Panc1 (cell line): Measurements from ENCODE around the gene TIE1.

Experiments used
- CTCF ChIP-seq: fragments of 450-650 bp; IDR thresholded peaks from 2 replicates; pipeline ENCODE4 v1.5.1; 2017; ENCODE audit warnings: mild to moderate bottlenecking
- POLR2AphosphoS5 ChIP-seq: IDR thresholded peaks from 2 replicates; pipeline ENCODE4 v1.6.1; 2012; ENCODE audit warnings: mild to moderate bottlenecking, low read depth, low read length, moderate library complexity
- SIN3A ChIP-seq: IDR thresholded peaks from 2 replicates; pipeline ENCODE4 v1.6.1; 2012; ENCODE audit warnings: low read depth, mild to moderate bottlenecking, low read length, moderate library complexity, borderline replicate concordance; ENCODE audit not compliant: insufficient read depth
- TF ChIP-seq, protein P1 (sequence below), 2 experiments: IDR thresholded peaks; 2 replicates each; pipeline ENCODE4 v1.6.1; 2011 to 2012; ENCODE audit warnings: low read depth in 2 of 2, control low read depth in 1 of 2, low read length in 1 of 2, mild to moderate bottlenecking in 1 of 2, moderate library complexity in 1 of 2; ENCODE audit not compliant: insufficient read depth in 1 of 2

DNA sequence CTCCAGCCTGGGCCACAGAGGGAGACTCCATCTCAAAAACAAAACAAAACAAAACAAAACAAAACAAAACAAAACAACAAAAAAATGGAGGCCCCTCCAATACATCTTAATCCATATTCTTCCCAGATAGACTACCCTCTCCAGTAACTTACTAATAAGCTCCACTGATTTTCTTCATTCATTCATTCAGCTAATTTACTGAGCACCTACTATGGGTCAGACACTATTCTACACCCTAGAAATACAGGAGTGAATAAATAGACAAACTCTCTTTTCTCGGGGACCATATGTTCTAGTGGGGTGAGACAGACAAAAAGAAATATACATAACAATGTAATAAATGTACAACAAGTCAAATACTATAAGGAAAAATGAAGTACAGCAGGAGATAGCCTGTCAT is 50.2 kb downstream of the TIE1 start:
- TF ChIP-seq CTCF (no peak), POLR2AphosphoS5 (no peak), SIN3A (no peak)
- TF ChIP-seq, protein P1, sequence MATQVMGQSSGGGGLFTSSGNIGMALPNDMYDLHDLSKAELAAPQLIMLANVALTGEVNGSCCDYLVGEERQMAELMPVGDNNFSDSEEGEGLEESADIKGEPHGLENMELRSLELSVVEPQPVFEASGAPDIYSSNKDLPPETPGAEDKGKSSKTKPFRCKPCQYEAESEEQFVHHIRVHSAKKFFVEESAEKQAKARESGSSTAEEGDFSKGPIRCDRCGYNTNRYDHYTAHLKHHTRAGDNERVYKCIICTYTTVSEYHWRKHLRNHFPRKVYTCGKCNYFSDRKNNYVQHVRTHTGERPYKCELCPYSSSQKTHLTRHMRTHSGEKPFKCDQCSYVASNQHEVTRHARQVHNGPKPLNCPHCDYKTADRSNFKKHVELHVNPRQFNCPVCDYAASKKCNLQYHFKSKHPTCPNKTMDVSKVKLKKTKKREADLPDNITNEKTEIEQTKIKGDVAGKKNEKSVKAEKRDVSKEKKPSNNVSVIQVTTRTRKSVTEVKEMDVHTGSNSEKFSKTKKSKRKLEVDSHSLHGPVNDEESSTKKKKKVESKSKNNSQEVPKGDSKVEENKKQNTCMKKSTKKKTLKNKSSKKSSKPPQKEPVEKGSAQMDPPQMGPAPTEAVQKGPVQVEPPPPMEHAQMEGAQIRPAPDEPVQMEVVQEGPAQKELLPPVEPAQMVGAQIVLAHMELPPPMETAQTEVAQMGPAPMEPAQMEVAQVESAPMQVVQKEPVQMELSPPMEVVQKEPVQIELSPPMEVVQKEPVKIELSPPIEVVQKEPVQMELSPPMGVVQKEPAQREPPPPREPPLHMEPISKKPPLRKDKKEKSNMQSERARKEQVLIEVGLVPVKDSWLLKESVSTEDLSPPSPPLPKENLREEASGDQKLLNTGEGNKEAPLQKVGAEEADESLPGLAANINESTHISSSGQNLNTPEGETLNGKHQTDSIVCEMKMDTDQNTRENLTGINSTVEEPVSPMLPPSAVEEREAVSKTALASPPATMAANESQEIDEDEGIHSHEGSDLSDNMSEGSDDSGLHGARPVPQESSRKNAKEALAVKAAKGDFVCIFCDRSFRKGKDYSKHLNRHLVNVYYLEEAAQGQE (IDR thresholded peaks at IDR 0.05; ENCODE audit: insufficient read depth in 1 of 2, low read depth in 2 of 2, low read length in 1 of 2): no peak
